Activated naive CD4-positive, alpha-beta T cell treated with anti-CD3 and anti-CD28 coated beads, Interleukin-2, amount 50 U/mL, for 24 hours (primary cell): ENCODE results near the gene PTH1R.

Experiments
- H3K27ac Mint-ChIP-seq: one replicate; pipeline ENCODE4 v1.8.0; 2021; ENCODE audit warnings: mild to moderate bottlenecking, mixed read lengths
- H3K27me3 Mint-ChIP-seq: one replicate; pipeline ENCODE4 v1.8.0; 2021; ENCODE audit warnings: mixed read lengths
- H3K36me3 Mint-ChIP-seq: one replicate; pipeline ENCODE4 v1.8.0; 2021; ENCODE audit warnings: mixed read lengths
- H3K4me1 Mint-ChIP-seq: one replicate; pipeline ENCODE4 v1.8.0; 2021; ENCODE audit warnings: mixed read lengths
- H3K4me3 Mint-ChIP-seq: one replicate; pipeline ENCODE4 v1.8.0; 2021; ENCODE audit warnings: mild to moderate bottlenecking, mixed read lengths
- H3K9me3 Mint-ChIP-seq: one replicate; pipeline ENCODE4 v1.8.0; 2021; ENCODE audit warnings: mixed read lengths

The PTH1R gene

GRCh38 chr3:46939578-46940445 is 62.3 kb downstream of the PTH1R start:
- peaks cover 61% of the 10 kb centered on the region for H3K4me1 Mint-ChIP-seq
- peak overlapping the region; percentile 30 for H3K27ac Mint-ChIP-seq
- H3K9me3 Mint-ChIP-seq: no peaks in the 10 kb centered on the region
- H3K4me3 Mint-ChIP-seq: no peak overlapping the region
- H3K27me3 Mint-ChIP-seq: no peaks in the 10 kb centered on the region
- H3K36me3 Mint-ChIP-seq: peaks cover 7% of the 10 kb centered on the region

DNA sequence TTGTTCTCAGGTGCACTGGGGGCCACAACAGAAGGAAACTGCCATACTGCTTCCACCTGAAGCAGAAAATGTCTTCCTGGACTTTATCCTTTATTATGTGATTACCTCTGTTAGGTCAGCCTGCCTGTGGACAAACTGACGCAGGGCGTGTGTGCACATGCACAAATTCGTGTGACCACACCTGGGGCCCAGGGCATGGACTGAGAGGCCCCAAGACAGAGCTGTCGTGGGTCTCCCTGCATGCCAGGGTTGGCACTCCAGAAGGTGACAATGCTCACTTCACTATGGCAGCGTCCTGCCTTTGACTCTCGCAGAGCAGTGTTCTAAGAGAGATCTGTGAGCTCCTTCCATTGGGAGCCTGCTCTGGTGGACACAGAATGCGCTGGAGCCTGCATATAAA is 64.6 kb downstream of the PTH1R start:
- H3K9me3 Mint-ChIP-seq: no peaks in the 10 kb centered on the region
- no peak overlapping the region for H3K4me3 Mint-ChIP-seq
- peaks cover 10% of the 10 kb centered on the region for H3K36me3 Mint-ChIP-seq
- H3K27me3 Mint-ChIP-seq: no peaks in the 10 kb centered on the region
- no peak overlapping the region for H3K27ac Mint-ChIP-seq
- peaks cover 67% of the 10 kb centered on the region for H3K4me1 Mint-ChIP-seq

DNA sequence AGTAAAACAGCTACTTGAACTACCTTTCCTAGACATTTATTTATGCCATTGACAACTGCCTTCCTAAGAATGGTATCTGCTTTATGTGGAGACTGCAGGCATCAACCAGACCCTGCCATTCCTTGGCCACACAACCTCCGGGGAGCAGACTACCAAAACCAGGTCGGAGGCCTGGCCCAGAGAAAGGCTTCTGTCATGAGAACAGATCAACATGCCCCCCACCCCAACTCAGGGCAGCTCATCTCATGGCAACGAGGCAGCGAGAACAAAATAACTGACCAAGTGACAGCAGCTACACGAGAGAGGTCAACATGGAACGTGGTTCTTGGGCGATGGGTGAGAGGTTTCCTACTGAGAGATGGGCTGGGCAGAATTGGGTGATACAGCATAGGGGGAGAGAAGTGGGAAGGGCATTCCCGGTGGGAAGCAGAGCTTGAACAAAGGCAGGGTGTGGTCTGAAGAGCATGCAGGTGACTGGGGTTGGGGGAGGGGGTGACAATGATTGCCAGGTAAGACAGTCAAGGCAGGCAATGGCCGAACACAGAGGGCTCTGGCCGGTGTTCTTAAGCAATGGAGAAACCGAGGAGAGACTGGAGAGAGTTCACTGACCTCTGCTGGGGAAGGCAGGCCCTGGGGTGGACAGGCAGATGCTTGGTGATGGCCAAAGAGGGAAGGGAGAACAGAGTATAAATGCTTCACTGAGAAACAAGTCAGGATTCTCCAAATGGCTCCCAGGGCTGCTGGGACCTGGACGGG is 65.1 kb downstream of the PTH1R start:
- H3K27ac Mint-ChIP-seq: peak overlapping the region; percentile 19
- no peaks in the 10 kb centered on the region for H3K9me3 Mint-ChIP-seq
- no peaks in the 10 kb centered on the region for H3K27me3 Mint-ChIP-seq
- peak overlapping the region; percentile 13 for H3K4me3 Mint-ChIP-seq
- peaks cover 10% of the 10 kb centered on the region for H3K36me3 Mint-ChIP-seq
- peaks cover 72% of the 10 kb centered on the region for H3K4me1 Mint-ChIP-seq

DNA sequence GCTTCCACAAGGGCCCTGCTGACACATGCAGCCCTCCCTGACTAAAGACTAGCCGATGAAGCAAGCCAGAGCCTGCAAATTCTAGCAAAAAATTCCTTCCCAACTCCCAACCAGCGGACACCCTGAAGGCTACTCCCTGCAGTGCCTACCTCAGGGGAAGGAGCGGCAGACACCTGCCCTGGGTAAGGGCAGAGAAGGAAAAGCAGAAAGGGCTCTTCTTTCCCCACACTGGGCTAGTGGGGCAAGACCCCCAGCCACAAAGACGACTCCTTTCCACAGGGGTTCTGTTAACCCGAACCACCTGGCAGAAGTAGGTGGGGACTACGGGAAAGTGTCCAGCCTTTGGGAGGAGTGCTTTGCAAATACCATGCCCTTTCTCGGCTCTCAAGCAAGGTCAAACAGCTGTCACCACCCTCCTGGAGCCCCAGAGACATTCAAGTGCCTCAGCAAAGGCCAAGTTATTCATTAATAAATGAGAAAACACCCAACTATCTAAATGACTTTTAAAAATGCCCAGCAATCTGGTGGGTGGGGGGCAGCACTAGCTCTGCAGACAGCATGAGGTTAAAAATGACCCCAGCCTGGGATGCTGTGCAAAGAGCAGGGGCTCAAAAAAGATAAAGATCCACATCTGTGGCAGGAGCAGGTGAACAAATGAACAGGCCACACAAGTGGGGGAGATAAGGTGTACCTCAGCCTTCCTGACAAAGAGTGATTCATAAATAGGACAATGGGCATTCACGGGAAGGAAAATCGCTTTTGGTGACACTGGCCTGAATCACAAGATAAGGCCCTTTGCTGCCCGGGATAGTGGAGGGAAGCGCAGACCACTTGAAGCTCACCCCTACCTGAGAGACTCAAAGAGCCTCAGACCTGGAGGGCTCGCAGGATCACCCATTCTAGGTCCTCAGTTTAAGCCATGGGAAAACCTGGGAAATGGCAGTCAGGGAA is 66.0 kb downstream of the PTH1R start:
- Mint-ChIP-seq H3K27ac (no peak overlapping the region), H3K4me3 (no peak overlapping the region), H3K27me3 (no peaks in the 10 kb centered on the region), H3K36me3 (peaks cover 11% of the 10 kb centered on the region), H3K9me3 (no peaks in the 10 kb centered on the region), H3K4me1 (peaks cover 81% of the 10 kb centered on the region)

DNA sequence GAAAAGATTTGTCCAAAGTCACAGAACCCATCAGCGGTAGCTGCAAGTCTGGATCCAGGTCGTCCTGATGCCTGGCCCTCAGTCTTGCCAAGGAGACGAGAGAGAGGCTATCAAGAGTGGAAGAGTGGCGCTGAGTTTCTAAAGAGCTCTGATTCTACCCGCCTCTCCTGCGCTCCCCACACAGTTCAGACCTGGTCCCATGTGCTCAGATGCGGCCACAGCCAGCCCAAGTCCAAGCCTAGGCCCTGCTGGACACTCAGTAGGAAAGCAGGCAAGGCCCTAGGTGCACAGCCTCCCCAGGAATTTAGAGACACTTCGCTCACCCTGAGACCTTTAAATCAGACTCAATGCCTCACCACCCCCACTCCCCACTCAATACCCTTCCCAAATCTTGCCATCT is 66.7 kb downstream of the PTH1R start:
- Mint-ChIP-seq H3K27me3 (no peaks in the 10 kb centered on the region), H3K27ac (peak overlapping the region; percentile 78), H3K4me1 (peaks cover 82% of the 10 kb centered on the region), H3K4me3 (no peak overlapping the region), H3K9me3 (no peaks in the 10 kb centered on the region), H3K36me3 (peaks cover 7% of the 10 kb centered on the region)

- Mint-ChIP-seq H3K4me1 (peaks cover 88% of the 10 kb centered on the region), H3K27me3 (no peaks in the 10 kb centered on the region), H3K36me3 (peaks cover 4% of the 10 kb centered on the region), H3K27ac (peak overlapping the region; percentile 38), H3K9me3 (no peaks in the 10 kb centered on the region), H3K4me3 (no peak overlapping the region)
Measured at GRCh38 chr3:46946416-46946815, 68.9 kb downstream of the PTH1R start.

- Mint-ChIP-seq H3K36me3 (peaks cover 4% of the 10 kb centered on the region), H3K9me3 (no peaks in the 10 kb centered on the region), H3K27ac (peak overlapping the region; percentile 3), H3K4me1 (peaks cover 91% of the 10 kb centered on the region), H3K27me3 (no peaks in the 10 kb centered on the region), H3K4me3 (peak overlapping the region; percentile 80)
Measured at GRCh38 chr3:46946856-46947545, 69.5 kb downstream of the PTH1R start.

GRCh38 chr3:46947546-46947901 is 70.0 kb downstream of the PTH1R start:
- Mint-ChIP-seq H3K27ac (peak overlapping the region; percentile 89), H3K4me3 (peak overlapping the region; percentile 80), H3K27me3 (no peaks in the 10 kb centered on the region), H3K9me3 (no peaks in the 10 kb centered on the region), H3K4me1 (peaks cover 91% of the 10 kb centered on the region), H3K36me3 (peaks cover 4% of the 10 kb centered on the region)

- H3K27ac Mint-ChIP-seq: peak overlapping the region; percentile 89
- peak overlapping the region; percentile 80 for H3K4me3 Mint-ChIP-seq
- no peaks in the 10 kb centered on the region for H3K9me3 Mint-ChIP-seq
- peaks cover 94% of the 10 kb centered on the region for H3K4me1 Mint-ChIP-seq
- H3K27me3 Mint-ChIP-seq: no peaks in the 10 kb centered on the region
- peaks cover 4% of the 10 kb centered on the region for H3K36me3 Mint-ChIP-seq
Measured at GRCh38 chr3:46947981-46948791, 70.7 kb downstream of the PTH1R start.

DNA sequence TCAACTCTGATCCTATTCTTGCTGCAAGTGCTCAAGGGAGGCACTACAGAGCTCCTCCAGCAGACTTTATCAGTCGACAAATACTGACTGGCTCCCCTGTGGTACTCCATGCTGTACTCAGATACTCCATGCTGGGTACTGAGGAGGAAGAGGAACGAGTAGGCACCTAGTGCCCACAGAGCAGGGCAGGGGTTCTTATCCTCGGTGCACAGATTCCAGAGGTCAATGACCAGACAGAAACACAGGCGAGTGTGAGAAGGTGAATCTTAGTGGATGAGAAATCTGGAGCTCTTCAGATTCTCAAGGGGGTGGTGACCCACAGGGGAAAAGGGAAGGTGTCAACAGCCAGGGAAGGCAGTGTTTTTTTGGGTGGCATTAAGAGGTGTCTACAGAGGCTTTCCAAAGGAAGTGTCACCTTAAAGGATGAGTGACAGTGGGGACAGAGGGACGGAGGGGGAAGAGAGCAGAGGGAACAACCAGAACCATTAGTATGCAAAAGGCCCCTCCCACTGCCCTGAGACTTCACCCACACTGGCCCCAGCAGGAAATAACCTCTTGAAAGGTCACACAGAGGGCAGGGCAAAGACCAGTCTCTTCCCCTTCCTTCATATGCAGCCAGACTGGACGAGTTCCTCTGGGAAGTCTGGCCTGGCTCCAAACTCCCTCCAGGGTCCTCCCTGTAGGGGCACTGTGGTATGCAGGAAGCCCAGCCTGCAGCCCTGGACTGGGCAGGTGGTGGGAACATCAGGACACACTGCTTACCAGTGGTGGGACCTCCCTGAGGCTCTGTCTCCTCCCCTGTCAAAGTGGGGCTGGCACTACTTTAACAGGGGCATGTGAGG is 71.5 kb downstream of the PTH1R start:
- no peaks in the 10 kb centered on the region for H3K27me3 Mint-ChIP-seq

DNA sequence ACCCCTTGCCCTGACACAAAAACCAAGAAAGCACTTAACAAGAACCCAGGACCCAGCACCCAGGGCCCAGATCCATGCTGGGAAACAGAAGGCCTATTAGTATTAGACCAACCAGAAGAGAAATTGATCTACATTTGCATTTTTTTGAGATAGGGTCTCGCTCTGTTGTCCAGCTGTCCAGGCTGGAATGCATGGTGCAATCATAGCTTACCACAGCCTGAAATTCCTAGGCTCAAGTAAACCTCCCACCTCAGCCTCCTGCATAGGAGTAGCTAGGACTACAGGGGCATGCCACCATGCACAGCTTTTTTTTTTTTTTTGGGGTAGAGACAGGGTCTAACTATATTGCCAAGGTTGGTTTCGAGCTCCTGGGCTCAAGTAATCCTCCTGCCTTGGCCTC is 72.7 kb downstream of the PTH1R start:
- H3K4me1 Mint-ChIP-seq: peaks cover 96% of the 10 kb centered on the region
- peak overlapping the region; percentile 30 for H3K4me3 Mint-ChIP-seq
- peaks cover 10% of the 10 kb centered on the region for H3K36me3 Mint-ChIP-seq
- H3K27me3 Mint-ChIP-seq: no peaks in the 10 kb centered on the region
- no peaks in the 10 kb centered on the region for H3K9me3 Mint-ChIP-seq
- peak overlapping the region; percentile 91 for H3K27ac Mint-ChIP-seq

More for the DNA sequence above, 71.5 kb downstream of the PTH1R start:
- peaks cover 6% of the 10 kb centered on the region for H3K36me3 Mint-ChIP-seq
- no peaks in the 10 kb centered on the region for H3K9me3 Mint-ChIP-seq
- H3K27ac Mint-ChIP-seq: peak overlapping the region; percentile 68
- peak overlapping the region; percentile 80 for H3K4me3 Mint-ChIP-seq
- H3K4me1 Mint-ChIP-seq: peaks cover 96% of the 10 kb centered on the region

DNA sequence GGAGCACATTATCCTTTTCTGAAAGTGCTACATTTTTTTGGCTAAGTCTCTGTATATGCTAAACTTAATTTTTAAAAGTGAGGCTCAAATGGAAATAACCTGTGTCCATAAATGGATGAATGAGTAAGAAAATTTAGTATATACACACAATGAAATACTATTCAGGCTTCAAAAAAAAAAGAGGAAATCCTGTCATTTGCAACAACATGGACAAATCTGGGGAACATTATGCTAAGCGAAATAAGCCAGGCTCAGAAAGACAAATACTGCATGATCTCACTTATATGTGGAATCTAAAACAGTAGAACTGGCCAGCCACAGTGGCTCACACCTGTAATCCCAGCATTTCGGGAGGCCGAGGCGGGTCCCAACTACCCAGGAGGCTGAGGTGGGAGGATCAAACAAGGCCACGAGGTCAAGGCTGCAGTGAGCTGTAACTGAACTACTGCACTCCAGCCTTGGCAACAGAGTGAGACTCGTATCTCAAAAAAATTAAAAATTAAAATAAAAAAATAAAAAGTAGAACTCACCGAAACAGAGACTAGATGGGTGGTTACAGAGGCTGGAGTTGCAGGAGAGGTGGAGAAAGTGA is 73.2 kb downstream of the PTH1R start:
- H3K9me3 Mint-ChIP-seq: no peaks in the 10 kb centered on the region
- H3K27me3 Mint-ChIP-seq: no peaks in the 10 kb centered on the region
- peaks cover 11% of the 10 kb centered on the region for H3K36me3 Mint-ChIP-seq
- H3K27ac Mint-ChIP-seq: no peak overlapping the region
- H3K4me3 Mint-ChIP-seq: peak overlapping the region; percentile 26
- H3K4me1 Mint-ChIP-seq: peaks cover 96% of the 10 kb centered on the region

DNA sequence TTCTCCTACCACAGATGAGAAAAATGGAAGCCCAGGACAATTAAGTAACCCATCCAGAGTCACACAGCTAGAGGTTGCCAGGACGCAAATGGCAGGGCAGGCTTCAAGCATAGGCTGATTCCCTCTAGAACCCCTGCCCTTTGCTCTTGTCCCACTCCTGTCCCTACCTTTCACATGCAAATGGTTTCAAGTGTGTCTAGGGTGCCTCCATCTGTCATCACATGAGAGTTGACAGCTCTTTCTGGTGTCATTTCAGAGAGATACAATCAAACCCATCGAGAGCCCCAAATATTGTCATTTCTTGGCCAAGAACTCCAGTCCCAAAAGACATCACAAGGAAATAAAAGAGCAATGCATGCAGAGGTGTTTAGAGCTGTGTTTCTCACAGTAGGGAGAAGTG is 75.3 kb downstream of the PTH1R start:
- peaks cover 9% of the 10 kb centered on the region for H3K36me3 Mint-ChIP-seq
- H3K9me3 Mint-ChIP-seq: no peaks in the 10 kb centered on the region
- no peaks in the 10 kb centered on the region for H3K27me3 Mint-ChIP-seq
- peak overlapping the region; percentile 5 for H3K27ac Mint-ChIP-seq
- peak overlapping the region; percentile 5 for H3K4me3 Mint-ChIP-seq
- H3K4me1 Mint-ChIP-seq: peaks cover 93% of the 10 kb centered on the region
